Measurements from ENCODE around the gene PTPRM. TPM values are rescaled to one million over a fixed set of nuclear protein-coding genes. Genes with fewer than 3 reads are reported as not detected.

Gene PTPRM
- total RNA-seq, result 10.4 and 10.7 TPM in 2 replicates

GRCh38 chr18:7566567-7567473, at the start of gene PTPRM:
Gene PTPRM (plus strand): TSS chr18:7567316. CDS start chr18:7567819, 503 bp downstream.
- peak; percentile 46 for DNase-seq (ENCODE audit: low spot score)
- no peaks in the 10 kb centered on the region for H3K4me1 Mint-ChIP-seq (ENCODE audit: low read depth)
- no peak within 1 kb of the TSS for H3K27ac Mint-ChIP-seq
- H3K27me3 Mint-ChIP-seq (ENCODE audit: insufficient read depth), result peaks cover 46% of the 10 kb centered on the region
- H3K4me3 Mint-ChIP-seq, result peak within 1 kb of the TSS; percentile 15
- no peaks in the 10 kb centered on the region for H3K9me3 Mint-ChIP-seq
- intact Hi-C loops (cut with micrococcal nuclease), result loop anchor here (2.0 to 10.0 kb wide), 3 partner anchors 346 to 652 kb away; no protein-coding TSS in a partner anchor
- no peaks in the 10 kb centered on the region for H3K36me3 Mint-ChIP-seq (ENCODE audit: low read depth)

DNA sequence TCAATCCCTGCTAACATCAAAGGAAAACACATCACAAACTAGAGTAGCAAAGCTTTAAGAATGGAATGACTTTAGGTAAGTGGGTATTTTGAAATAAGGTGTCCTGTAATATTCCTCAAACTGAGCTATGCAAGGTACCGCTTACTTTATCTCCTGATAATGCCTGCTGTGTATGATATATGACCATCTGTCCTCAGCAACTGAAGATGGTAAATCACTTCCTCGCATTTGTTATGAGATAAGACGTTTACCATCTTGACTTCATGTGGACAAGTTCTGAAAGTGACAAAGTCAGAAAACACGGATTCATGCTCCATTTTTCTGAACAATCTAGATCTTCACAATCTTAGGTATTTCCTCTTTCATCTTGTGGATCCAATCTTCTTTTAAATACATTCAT, 49.3 kb upstream of the PTPRM start:
- Mint-ChIP-seq H3K27ac (no peak overlapping the region), H3K9me3 (no peaks in the 10 kb centered on the region), H3K27me3 (ENCODE audit: insufficient read depth) (no peaks in the 10 kb centered on the region), H3K36me3 (ENCODE audit: low read depth) (no peaks in the 10 kb centered on the region), H3K4me3 (no peak overlapping the region), H3K4me1 (ENCODE audit: low read depth) (no peaks in the 10 kb centered on the region)
- intact Hi-C loops (cut with micrococcal nuclease), result no loop called here
- DNase-seq (ENCODE audit: low spot score), result no peak

GRCh38 chr18:7520200-7520785, 46.8 kb upstream of the PTPRM start:
- DNase-seq (ENCODE audit: low spot score), result no peak
- Mint-ChIP-seq H3K4me1 (ENCODE audit: low read depth) (no peaks in the 10 kb centered on the region), H3K9me3 (no peaks in the 10 kb centered on the region), H3K4me3 (no peak overlapping the region), H3K27ac (no peak overlapping the region), H3K27me3 (ENCODE audit: insufficient read depth) (no peaks in the 10 kb centered on the region), H3K36me3 (ENCODE audit: low read depth) (no peaks in the 10 kb centered on the region)
- intact Hi-C loops (cut with micrococcal nuclease), result no loop called here

DNA sequence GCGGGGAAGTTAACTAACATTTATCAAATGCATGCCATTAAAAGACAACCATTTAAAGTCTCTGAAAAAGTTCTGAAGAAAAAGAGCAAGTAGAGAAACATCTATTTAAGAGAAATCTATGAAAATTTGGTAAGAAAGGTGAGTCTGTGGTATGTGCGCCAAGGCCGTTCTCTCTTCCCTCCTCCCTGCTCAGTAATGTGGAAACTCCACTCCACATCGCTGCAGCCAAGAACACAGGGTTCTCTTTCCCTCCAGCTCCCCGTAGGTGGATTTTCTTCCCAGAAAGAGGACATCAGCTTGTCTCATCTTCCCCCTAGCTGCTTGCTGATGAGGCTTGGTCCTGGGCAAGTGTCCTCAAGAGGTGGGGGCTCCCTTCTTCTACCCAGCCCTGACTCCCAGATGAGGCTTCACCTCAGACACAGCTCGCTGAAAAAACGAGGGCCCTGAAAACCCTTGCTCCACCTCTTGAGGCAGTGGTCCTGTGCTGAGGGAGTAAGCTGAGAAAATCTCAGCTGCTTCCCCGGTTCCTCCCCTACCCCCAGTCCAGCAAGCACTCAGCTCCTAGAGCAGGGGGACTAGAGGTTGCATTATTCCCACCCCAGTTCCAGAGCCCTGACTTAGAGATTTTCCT, 45.8 kb upstream of the PTPRM start:
- H3K9me3 Mint-ChIP-seq, result no peaks in the 10 kb centered on the region
- H3K4me1 Mint-ChIP-seq (ENCODE audit: low read depth), result no peaks in the 10 kb centered on the region
- H3K4me3 Mint-ChIP-seq, result no peak overlapping the region
- H3K36me3 Mint-ChIP-seq (ENCODE audit: low read depth), result no peaks in the 10 kb centered on the region
- no peak overlapping the region for H3K27ac Mint-ChIP-seq
- intact Hi-C loops (cut with micrococcal nuclease), result no loop called here
- no peak for DNase-seq (ENCODE audit: low spot score)
- H3K27me3 Mint-ChIP-seq (ENCODE audit: insufficient read depth), result no peaks in the 10 kb centered on the region

DNA sequence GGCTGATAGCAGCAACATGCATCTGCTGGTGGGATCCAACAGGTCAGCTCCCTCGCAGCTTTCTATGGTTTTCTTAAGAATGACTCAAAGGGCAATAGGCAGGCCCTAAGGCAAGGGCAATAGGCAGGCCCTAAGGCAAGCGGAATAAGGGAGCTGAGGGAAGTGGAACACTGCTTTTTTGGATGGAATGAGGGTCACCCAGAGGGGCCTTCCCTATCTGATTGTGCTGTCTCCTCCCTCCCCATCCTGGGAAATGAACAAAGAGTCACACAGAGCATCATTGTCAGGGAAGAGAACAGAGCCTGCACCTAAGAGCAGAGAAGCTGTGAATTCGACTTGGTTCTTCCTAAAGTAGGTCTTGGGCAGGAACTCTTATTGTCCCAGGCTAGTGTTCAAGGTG, 43.3 kb upstream of the PTPRM start:
- H3K27ac Mint-ChIP-seq, result no peak overlapping the region
- H3K27me3 Mint-ChIP-seq (ENCODE audit: insufficient read depth), result no peaks in the 10 kb centered on the region
- no peaks in the 10 kb centered on the region for H3K4me1 Mint-ChIP-seq (ENCODE audit: low read depth)
- H3K4me3 Mint-ChIP-seq, result no peak overlapping the region
- no peaks in the 10 kb centered on the region for H3K36me3 Mint-ChIP-seq (ENCODE audit: low read depth)
- no peaks in the 10 kb centered on the region for H3K9me3 Mint-ChIP-seq
- no peak for DNase-seq (ENCODE audit: low spot score)
- intact Hi-C loops (cut with micrococcal nuclease), result no loop called here

DNA sequence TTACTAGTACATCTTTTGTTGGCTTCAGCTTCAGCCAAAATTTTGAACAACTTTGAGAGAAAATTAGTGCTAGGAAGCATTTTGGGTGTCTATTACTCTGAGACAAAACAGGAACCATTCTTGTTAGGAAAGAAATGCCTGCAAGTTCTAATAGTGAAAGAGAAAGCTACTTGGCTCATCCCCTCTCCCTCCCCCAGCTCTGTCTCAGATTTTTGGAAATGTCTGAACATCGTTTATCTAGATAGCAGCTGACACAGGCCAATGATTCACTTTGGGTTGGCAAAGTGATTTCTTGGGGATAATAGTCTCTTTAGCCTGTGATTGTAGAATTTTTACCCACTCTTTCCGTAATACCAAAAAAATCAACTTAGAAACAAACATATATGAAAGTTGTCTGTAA, 42.3 kb upstream of the PTPRM start:
- no peaks in the 10 kb centered on the region for H3K4me1 Mint-ChIP-seq (ENCODE audit: low read depth)
- no peak for DNase-seq (ENCODE audit: low spot score)
- no peak overlapping the region for H3K27ac Mint-ChIP-seq
- no peaks in the 10 kb centered on the region for H3K27me3 Mint-ChIP-seq (ENCODE audit: insufficient read depth)
- H3K9me3 Mint-ChIP-seq, result no peaks in the 10 kb centered on the region
- no peaks in the 10 kb centered on the region for H3K36me3 Mint-ChIP-seq (ENCODE audit: low read depth)
- intact Hi-C loops (cut with micrococcal nuclease), result no loop called here
- H3K4me3 Mint-ChIP-seq, result no peak overlapping the region

DNA sequence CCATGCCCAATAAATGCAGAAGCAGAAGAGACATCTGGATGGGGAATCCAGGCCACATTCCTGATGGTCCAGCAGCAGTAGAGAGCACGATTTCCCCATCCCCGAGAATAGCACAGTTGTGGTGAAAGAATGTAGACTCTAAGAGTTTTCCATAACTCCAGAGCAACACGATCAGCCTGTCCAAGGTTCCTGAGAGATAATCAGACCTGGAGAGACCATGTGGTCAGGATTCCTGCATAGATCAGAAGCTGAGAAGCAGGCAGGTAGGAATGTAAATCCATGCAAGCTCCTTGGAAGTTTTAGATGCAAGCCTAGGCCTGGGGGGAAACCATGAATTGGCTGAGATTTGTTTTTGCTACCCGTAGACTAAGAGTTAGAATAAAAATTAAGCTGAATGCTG, 34.2 kb upstream of the PTPRM start:
- no peaks in the 10 kb centered on the region for H3K36me3 Mint-ChIP-seq (ENCODE audit: low read depth)
- no peaks in the 10 kb centered on the region for H3K4me1 Mint-ChIP-seq (ENCODE audit: low read depth)
- H3K27me3 Mint-ChIP-seq (ENCODE audit: insufficient read depth), result no peaks in the 10 kb centered on the region
- no peak overlapping the region for H3K27ac Mint-ChIP-seq
- no peak overlapping the region for H3K4me3 Mint-ChIP-seq
- H3K9me3 Mint-ChIP-seq, result no peaks in the 10 kb centered on the region
- intact Hi-C loops (cut with micrococcal nuclease), result no loop called here
- no peak for DNase-seq (ENCODE audit: low spot score)

DNA sequence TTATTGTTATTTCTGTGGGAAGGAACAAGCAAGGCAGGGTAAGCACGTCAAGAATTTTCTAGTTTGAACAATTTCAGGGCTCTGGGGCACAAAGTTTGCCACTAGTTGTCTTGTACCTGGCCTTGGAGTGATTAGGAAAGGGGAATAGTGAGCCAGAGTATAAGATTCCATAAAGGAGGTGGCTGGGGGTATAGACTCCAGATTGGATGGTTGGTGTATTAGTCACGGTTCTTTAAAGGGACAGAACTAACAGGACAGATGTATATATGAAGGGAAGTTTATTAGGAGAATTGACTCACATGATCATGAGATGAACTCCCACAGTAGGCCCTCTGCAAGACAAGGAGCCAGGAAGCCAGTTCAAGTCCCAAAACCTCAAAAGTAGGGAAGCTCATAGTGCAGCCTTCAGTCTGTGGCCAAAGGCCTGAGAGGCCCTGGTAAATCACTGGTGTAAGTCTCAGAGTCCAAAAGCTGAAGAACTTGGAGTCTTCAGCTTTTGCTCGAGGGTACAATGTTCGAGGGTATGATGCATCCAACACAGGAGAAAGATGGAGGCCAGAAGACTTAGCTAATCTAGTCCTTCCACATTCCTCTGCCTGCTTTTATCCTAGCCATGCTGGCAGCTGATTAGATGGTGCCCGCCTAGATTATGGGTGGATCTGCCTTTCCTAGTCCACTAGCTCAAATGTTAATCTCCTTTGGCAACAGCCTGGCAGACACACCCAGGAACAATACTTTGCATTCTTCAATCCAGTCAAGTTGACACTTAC, 31.5 kb upstream of the PTPRM start:
- H3K4me1 Mint-ChIP-seq (ENCODE audit: low read depth), result no peaks in the 10 kb centered on the region
- intact Hi-C loops (cut with micrococcal nuclease), result no loop called here
- H3K9me3 Mint-ChIP-seq, result no peaks in the 10 kb centered on the region
- no peaks in the 10 kb centered on the region for H3K36me3 Mint-ChIP-seq (ENCODE audit: low read depth)
- DNase-seq (ENCODE audit: low spot score), result no peak
- H3K27me3 Mint-ChIP-seq (ENCODE audit: insufficient read depth), result no peaks in the 10 kb centered on the region
- H3K27ac Mint-ChIP-seq, result no peak overlapping the region
- no peak overlapping the region for H3K4me3 Mint-ChIP-seq

DNA sequence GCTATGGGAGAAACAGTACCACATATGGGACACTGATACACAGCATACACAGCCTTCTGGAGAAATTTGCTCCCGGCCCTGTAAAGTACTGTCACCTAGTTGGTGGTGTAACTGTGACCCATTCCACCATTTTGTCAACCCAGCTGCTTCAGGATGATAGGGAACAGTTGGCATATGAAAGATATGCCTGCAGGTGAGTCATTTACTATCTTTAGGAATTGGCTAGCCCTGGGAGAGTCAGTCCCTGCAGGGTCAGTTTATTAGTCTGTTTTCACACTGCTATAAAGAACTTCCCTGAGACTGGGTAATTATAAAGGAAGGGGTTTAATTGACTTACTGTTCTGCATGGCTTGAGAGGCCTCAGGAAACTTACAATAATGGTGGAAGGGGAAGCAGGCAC, 30.0 kb upstream of the PTPRM start:
- H3K4me1 Mint-ChIP-seq (ENCODE audit: low read depth), result no peaks in the 10 kb centered on the region
- no peaks in the 10 kb centered on the region for H3K9me3 Mint-ChIP-seq
- no peak overlapping the region for H3K27ac Mint-ChIP-seq
- H3K36me3 Mint-ChIP-seq (ENCODE audit: low read depth), result no peaks in the 10 kb centered on the region
- no peak for DNase-seq (ENCODE audit: low spot score)
- H3K27me3 Mint-ChIP-seq (ENCODE audit: insufficient read depth), result no peaks in the 10 kb centered on the region
- intact Hi-C loops (cut with micrococcal nuclease), result no loop called here
- no peak overlapping the region for H3K4me3 Mint-ChIP-seq

DNA sequence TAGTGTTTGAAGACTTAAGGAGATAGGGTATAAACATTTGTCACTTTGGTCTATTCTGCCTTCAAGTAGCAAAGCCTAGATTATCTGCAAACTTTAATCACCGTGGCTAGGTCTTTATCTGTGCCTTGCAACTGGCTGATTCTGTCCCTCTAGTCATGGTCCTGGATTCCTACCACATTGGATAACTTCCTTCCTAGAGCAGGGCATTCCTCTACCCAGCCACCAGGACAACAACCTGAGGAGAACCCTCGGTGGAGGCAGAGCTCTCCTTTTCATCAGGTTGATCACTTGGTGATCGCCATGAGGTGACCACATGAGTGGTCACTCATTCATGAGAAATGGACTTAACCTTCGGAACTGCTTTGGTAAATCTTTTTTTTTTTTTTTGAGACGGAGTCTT, 25.3 kb upstream of the PTPRM start:
- Mint-ChIP-seq H3K4me3 (no peak overlapping the region), H3K27ac (no peak overlapping the region), H3K4me1 (ENCODE audit: low read depth) (no peaks in the 10 kb centered on the region), H3K9me3 (no peaks in the 10 kb centered on the region), H3K36me3 (ENCODE audit: low read depth) (no peaks in the 10 kb centered on the region), H3K27me3 (ENCODE audit: insufficient read depth) (no peaks in the 10 kb centered on the region)
- no peak for DNase-seq (ENCODE audit: low spot score)
- intact Hi-C loops (cut with micrococcal nuclease), result no loop called here

- intact Hi-C loops (cut with micrococcal nuclease), result no loop called here
- Mint-ChIP-seq H3K27ac (no peak overlapping the region), H3K4me3 (no peak overlapping the region), H3K4me1 (ENCODE audit: low read depth) (no peaks in the 10 kb centered on the region), H3K36me3 (ENCODE audit: low read depth) (no peaks in the 10 kb centered on the region), H3K27me3 (ENCODE audit: insufficient read depth) (no peaks in the 10 kb centered on the region), H3K9me3 (no peaks in the 10 kb centered on the region)
- DNase-seq (ENCODE audit: low spot score), result no peak
Observed at GRCh38 chr18:7544686-7545085, 22.4 kb upstream of the PTPRM start.

- no peak for DNase-seq (ENCODE audit: low spot score)
- Mint-ChIP-seq H3K4me3 (no peak overlapping the region), H3K36me3 (ENCODE audit: low read depth) (no peaks in the 10 kb centered on the region), H3K27me3 (ENCODE audit: insufficient read depth) (no peaks in the 10 kb centered on the region), H3K27ac (no peak overlapping the region), H3K4me1 (ENCODE audit: low read depth) (no peaks in the 10 kb centered on the region), H3K9me3 (no peaks in the 10 kb centered on the region)
- intact Hi-C loops (cut with micrococcal nuclease), result no loop called here
Observed at GRCh38 chr18:7545734-7546133, 21.4 kb upstream of the PTPRM start.

GRCh38 chr18:7548221-7548620, 18.9 kb upstream of the PTPRM start:
- Mint-ChIP-seq H3K27me3 (ENCODE audit: insufficient read depth) (no peaks in the 10 kb centered on the region), H3K4me3 (no peak overlapping the region), H3K4me1 (ENCODE audit: low read depth) (no peaks in the 10 kb centered on the region), H3K9me3 (no peaks in the 10 kb centered on the region), H3K36me3 (ENCODE audit: low read depth) (no peaks in the 10 kb centered on the region), H3K27ac (no peak overlapping the region)
- intact Hi-C loops (cut with micrococcal nuclease), result no loop called here
- DNase-seq (ENCODE audit: low spot score), result no peak

Measured in activated T-helper 1 cell treated with anti-CD3 and anti-CD28 coated beads, Interleukin-12 subunit alpha, Interleukin-12 subunit beta, Interleukin-2, Interleukin-4 antibody, amounts not matched to agents 30 ng/mL and 10 ng/mL and 1 ng/mL, durations not matched to agents 14 hours and 24 hours and 36 hours (primary cell).